HG02885 (cell line): ENCODE data around the gene DOCK9.
A peak's percentile ranks its signal among the peaks of the same experiment; 100 is the strongest.

Experiments used
- ATAC-seq: cut with Tn5 transposase; IDR thresholded peaks from one replicate; pipeline ENCODE4 v1.9.1; 2021; ENCODE audit warnings: mild to moderate bottlenecking; ENCODE audit not compliant: unreplicated experiment, poor library complexity

The DOCK9 gene

DNA sequence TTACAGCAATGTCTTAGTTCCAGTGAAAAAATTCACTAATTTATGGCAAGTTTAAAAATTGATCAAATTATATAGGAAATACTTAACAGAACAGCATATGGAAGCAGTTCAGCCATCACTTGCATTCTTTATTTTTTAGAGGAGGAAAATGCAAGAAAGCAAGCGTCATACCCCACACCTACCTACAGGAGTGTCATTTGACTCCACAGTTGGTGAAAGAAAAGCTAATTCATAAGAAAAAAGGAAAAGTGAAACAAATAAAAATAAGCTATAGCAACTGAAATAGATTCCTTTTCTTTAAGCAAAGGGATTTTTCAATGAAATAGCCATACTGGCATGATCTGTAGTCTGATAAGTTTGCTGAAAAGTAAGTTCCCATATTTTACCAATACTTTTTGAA is 111.0 kb downstream of the DOCK9 start:
- ATAC-seq, result no peak

DNA sequence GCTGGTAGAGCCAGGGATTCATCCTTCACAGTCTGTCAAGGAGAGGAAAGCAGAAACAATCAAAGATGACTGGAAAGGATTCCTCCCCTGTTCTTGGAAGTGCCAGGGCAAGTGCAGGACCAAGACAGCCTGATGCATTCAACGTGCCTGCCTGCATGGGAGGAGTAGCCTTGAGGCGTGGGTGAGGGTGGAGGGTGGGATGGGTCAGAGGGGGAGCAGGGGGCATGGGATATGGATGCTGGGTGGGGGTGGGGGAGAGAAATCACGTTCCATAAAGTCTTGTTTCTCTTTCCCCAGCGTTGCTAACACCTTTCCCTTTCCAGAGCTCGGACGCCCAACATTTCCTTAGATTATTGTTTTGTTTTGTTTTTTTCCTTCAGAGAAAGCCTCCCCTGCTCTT is 117.4 kb downstream of the DOCK9 start:
- ATAC-seq, result no peak

DNA sequence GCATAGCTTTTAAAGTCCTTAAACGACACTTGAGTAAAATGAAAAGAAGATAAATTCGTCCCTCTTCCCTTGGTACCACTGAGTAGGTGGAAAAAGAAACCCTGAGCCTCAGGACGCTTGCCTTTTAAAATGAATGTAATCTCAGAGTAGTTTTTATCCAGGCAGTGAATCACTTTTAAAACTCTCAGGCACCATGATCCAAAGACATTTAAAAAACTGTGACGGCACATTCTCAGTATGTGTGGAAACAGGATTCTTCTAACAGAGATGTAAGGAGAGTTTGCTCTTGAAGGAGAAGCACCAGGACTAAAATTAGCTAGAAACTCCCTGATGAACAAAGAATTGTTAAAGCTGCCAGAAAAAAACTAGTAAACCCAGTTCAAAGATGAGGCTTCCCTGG is 119.7 kb downstream of the DOCK9 start:
- no peak for ATAC-seq

DNA sequence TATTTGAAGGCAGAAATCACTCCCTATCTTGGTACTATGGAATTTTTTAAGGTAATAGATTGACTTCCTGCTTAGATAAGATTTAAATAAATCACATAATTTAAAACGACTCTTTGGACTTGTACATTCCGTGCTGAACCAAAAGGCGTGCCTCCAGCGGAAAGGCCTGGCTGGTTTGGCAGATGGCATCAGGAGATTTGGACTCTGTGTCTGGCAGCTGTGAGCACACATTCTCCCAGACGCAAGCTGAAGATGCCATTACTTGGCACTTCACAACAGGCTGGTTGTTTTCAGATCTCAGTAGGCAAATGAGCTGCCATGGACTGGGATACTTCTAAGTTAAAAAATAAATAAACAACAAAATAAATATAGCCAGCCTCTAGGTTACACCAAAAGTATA is 120.9 kb downstream of the DOCK9 start:
- ATAC-seq, result no peak

DNA sequence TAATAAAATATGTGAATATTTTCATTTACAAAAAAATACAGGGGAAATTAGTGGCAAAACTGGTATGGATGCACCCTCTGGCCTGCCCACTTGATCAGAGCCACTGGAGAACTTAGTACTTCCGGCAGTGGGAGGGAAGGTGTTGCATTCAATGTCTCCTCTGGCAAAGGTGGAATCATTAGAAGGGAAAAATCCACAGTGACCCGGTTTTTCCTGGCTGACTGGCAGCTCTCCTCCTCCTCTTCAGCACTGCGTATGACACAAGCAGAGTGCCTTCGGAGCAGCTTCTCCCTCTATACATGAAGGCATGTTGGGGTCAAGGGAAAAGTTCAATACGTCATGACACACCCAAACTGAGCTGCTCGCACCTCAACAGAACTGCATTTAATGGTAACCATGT is 123.4 kb downstream of the DOCK9 start:
- no peak for ATAC-seq

DNA sequence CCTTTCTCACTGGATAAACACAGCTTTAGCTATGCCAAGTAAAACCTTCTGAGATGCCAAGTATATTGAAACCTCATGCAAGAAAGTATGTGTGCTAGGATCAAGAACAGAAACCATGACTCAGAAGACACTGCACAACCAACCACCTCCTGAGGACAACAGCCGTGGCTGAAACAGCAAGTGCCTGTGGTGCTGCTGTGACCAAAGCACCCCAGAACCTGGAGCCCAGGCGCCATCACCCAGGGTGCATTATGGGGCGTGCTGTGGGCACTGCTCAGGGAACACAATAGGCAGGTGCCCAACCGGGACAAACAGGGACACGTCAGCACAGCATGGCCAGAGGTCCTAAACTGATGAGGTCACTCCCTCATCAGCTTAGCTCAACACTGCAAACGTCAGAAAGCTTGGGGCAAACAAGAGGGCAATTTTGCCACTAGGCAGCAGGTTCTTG is 124.1 kb downstream of the DOCK9 start:
- peak; percentile 99 for ATAC-seq

DNA sequence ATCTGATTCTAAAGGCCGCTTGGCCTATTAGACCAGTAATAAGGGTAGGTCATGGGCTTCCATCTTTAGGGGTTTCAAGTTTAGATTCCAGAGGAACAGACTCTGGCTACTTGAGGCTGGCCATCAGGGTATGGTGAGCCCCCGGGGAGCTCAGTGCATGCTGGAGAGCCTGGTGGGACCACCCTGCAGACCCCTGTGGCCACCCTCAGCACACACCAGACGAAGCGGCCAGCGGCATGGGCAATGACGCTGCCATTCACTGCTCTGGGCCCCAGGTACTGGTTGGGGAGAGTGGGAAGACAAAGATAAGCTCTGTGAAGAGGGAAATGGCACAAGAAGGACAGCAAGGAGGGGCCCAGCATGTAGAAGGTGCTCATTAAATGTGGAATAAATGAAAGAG is 126.6 kb downstream of the DOCK9 start:
- ATAC-seq, result no peak

DNA sequence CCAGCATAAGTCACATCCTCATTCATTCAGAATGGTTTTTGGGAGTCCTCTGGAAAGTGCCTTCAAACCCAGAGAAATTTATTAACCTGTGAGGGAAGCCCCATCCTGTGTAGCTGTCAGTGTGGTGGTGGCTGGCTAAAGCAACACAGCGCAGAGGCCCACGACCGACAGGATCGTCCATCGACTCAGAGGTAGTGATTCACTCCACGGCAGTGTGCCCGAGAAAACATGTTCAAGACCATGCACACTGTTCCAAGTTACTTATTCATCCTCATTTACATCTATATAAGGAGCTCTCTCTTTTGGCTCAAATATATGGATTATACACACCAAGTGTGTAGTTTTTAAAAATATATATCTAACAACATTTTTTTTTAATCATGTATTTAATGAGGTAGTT is 129.1 kb downstream of the DOCK9 start:
- no peak for ATAC-seq

DNA sequence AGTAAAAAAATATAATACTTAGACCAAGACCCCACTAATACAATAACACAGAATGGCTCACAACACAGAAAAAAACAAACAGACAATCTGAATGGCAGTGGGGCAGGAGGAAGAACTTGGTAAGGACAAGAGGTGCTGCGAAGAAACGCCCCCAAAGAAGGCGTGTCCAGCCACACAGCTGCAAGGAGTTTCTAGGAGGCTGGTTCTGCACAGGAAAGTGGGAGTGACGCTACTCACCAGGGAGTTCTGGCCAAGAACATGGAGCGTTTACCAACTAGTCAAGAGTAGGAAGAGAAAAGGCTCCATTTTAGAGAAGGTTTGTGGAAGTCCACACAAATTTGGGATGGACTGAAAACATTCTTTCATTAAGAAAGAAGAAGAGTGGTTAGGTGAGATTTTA is 130.1 kb downstream of the DOCK9 start:
- ATAC-seq, result no peak

DNA sequence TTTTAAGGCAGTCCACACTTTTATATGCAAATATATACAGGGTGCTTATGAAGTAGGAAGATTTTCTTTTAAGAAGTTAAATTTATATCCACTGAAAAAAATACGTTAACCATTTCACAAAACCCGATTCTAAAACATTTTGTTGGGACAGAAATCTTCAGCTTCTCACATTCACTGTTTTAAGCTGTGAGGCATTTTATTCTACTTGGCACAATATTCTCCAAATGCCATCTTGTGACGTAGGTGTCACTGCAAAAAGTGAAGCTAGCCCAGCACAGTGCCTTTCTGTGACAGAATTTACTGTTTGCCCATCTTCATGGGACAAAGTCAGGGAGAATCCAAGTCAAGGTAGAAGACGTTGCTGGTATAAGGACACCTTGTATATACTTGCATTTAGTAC is 130.9 kb downstream of the DOCK9 start:
- ATAC-seq, result no peak

DNA sequence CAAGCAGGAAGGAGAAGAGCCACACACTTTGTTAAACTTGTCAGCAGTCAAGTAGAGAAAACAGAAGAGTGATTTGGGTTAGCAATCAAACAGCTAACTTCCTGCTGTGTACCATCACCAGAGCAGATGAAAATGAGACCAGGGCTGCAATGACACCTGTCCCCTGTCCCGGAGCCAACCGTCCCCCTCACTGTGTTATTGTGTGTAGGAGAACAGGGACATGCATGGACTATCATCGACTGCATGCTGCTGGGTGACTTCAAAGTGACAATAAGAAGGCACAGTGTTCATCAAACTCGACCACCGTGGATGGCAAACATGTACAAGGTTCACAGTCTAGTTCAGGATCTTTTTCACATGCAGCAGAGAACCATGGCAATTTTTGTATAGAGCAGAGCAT is 131.3 kb downstream of the DOCK9 start:
- ATAC-seq, result no peak

DNA sequence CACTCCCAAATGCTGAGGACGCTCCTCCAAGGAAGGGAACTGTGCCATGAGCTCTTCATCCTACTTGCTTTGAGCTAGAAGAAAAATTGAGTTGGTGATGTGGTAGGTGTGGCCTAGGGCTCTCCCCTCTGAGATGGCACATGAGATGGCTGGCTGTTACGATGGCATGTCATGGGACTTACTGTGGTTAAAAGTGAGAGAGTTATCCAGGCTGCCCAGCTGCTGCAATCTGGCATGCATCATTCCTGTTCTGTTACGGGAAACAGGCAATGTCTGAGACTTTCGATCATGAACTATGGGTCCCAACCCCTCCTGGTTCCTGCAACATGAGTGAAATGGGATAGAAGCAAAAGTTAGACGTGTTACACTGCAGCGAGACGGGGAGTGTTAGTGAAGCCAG is 132.1 kb downstream of the DOCK9 start:
- ATAC-seq, result no peak

DNA sequence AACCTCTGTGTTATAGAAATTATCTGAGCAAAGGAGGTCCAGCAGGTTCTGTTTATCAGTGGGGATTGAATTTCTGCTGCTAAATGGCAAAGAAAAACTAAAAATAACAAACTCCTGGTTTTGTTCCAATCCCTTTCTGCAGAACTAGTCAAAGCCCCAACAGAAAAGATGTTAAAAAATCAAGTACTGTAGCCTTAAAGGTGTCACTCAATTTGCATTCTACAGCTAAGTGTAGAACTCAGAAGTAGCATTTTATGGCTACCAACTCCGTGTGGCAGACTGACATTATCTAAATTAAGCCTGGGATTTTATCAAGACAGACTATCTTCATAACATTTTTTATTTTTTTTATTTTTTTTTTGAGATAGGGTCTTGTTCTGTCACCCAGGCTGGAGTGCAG is 133.8 kb downstream of the DOCK9 start:
- no peak for ATAC-seq

DNA sequence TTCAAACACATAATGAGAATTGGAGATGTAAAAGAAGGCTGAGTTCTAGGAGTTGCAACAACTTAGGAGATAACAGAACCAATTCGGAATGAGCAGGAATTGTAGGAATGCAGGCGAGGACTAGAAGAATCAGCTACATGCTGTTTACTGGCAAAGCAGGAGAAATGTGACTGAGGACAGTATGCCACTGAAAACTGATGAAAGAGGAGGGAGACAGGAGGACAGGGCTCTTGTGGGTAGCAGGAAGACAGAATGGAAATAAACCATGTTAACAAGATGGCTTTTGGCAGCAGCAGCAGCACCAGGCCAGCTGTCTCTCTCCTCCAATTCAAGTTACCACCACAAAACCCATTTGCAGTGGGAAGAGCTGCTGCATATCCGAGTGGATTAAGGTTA is 134.4 kb downstream of the DOCK9 start:
- no peak for ATAC-seq

DNA sequence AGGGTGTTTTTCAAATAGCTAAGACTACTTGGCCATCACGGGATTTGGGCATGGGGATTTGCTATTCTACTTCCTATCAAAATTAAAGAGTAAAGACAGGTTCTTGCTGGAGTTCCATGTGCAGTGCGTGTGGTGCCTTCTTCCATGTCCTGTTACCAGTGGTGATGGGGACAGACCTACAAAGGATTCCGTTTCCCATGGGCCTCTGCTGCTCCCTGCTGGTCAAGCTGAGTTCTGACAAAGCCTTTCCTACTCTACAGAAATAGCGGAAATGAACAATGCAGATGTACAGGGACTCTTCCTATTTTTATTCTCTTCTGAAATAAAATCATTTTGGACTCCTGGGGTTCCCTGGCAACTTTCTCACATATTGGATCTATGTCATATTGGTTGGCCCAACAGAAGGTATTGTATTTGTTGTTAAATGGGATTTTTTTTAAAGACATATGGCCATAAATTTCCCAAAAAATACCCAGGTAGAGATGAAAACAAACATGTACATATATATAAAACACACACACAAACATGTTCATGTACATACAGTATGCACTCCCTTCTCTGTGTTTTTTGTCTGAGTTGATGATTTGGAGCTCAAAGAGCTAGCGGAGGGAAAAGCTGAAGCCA is 134.9 kb downstream of the DOCK9 start:
- ATAC-seq, result peak; percentile 94

DNA sequence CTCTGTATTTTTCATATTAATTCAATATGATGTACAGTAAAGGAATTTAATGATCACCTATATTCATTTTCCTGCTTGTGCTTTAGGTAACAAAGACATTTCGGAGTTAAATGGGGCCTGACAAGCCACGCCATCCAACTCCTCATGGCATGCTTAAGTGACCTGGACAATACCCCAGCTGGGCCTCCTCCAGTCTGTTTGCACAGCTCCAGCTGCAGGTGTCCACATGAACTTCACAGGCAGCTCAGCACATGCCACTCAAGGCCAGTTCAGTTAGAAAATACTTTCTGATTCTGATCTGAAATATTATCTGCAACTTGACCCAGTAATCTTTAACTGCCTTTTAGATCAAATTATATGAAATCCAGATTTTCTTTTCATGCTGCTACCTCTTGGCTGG is 135.8 kb downstream of the DOCK9 start:
- ATAC-seq, result no peak

DNA sequence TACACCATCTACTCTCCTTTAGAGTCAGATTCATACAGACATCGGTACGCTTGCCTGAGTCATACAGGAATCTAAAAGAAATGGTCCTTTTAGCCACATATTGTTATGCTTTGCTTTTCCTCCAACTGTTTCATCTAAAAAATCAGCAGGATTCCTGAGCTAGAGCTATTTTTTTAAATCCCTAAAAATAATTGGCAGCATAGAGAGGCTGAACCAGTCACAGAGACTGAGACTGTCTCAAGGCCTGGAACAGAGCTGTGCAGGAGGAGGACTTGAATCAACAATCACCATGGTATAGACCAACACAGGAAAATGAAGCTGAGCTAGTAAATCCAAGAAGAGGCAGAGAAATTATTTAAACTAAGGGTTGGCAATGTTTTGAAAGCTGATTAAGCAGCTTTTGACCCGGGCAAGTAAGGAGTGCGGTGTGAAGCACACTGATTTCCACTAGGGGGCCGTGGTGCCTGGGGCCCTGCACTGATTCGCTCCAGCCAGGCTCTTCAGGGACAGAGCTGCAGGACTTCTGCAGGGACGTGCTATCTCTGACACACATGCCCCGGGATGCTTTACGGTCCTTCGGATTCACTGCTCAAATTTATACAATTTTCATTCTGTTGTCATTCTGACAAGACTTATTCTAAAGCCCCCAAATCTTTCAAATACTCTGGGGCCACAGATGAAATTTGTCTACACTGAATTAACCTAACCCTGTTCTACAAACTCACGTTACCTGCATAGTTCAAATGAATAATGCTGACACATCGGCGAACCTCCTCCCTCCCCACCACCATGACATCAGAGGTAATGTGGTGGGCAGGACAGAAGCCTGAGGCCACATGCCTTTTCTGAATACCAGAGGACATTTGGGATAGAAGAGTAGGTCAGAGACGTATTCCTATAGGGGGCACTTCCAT is 137.8 kb downstream of the DOCK9 start:
- ATAC-seq, result peak; percentile 93

DNA sequence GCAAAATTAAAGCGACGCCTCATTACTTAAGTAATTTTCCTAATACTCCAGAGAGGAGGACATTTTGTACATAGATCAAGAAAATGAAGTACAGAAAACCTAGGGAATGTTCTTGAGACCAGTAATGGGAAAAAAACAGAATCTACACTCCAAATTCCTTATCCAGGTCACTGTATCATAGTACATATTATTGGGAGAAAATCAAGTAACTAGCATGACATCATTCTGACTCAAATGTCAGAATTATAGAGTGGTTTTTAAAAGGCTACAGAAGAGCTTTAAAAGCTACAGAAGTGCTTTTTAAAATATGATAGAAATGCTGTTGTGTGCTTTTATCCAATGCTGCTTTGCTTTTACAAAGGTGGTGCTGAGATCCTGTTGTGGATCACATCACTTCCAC is 139.1 kb downstream of the DOCK9 start:
- ATAC-seq, result no peak

DNA sequence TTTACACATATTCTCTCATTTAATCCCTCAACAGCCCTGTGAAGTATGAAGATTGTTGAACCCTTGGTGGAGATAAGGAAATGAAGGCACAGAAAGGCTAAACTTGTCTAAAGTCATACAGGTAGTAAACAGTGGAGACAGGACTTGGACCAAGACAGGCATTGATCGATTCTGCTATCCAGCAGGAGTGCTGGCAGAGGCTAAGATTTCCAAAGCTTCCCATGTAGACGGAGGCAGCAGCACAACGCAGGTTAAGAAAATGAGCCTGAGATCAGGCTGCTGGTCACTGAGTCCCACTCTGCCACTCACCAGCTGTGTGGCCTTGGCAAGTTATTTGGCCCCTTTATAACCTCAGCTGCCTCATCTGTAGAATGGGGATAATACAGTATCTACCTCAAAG is 140.0 kb downstream of the DOCK9 start:
- ATAC-seq, result no peak

DNA sequence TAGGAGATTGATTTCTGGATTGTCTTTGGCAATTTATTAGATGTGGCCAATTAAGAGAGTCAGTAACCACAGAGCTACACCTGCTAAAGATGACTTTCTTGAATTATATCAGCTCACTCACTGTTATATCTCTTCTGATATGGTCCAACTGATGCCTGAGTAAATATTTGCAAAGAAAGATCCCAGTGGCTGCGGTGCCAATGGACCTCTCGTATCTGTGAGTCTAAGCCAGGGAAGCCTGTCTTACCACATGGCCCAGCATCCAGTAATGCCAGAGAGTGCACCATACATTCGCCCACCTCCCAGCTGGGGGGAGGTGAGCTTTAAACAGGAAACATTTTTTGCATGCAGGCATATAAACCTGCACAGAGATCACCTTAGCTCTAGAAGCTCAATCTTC is 142.7 kb downstream of the DOCK9 start:
- ATAC-seq, result no peak

DNA sequence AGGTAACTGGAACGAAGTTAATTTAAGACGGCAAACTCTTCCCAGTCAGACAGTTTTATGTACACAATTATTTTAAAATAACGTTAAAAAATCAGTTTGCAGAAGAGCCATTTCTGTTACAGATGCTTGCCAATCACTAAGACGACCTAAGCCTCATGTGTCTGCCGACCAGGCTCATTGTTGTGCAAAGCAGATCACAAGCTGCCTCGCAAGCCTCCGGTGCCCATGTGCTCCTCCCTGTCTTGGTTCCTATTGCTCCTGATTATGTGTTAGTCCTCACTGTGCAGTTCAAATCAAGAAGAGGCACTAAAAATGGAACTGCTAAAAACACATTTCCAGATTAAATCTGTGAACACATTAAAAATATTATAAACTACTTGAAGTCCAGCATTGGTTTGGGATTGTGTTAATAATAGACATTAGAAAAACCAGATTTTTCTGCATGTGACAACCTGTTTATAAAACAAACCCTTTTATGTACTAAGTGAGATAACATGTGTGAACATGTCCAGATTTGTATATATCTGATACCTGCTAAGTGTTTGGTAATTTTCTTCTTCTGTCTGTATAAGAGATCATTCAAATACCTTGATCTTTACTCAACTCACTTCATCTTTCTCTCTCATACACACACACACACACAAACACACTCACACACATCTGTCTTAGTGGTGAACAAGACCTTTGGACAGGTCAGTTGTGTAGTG is 143.5 kb downstream of the DOCK9 start:
- ATAC-seq, result no peak
